Measurements from ENCODE around the gene GTF3C1.

Gene GTF3C1

GRCh38 chr16:27549746-27550581 is at the start of gene GTF3C1, which contains the start of gene KATNIP:
GTF3C1 (minus strand) TSS chr16:27549913; CDS start chr16:27549890, 23 bp downstream.
KATNIP (plus strand) TSS chr16:27550144; CDS start chr16:27550171, 27 bp downstream.
- H3K27ac ChIP-seq, result peak within 1 kb of the TSS; percentile 52
- TF ChIP-seq CTCF (IDR thresholded peaks at IDR 0.05), result no peak

GRCh38 chr16:27598931-27599565 is 49.3 kb upstream of the GTF3C1 start:
- no peak overlapping the region for H3K27ac ChIP-seq
- TF ChIP-seq CTCF (IDR thresholded peaks at IDR 0.05) (no peak), ZFX (IDR thresholded peaks at IDR 0.05; ENCODE audit: borderline replicate concordance) (no peak)

- TF ChIP-seq CTCF (IDR thresholded peaks at IDR 0.05) (no peak), ZFX (IDR thresholded peaks at IDR 0.05; ENCODE audit: borderline replicate concordance) (no peak)
- H3K27ac ChIP-seq, result no peak overlapping the region
Observed at GRCh38 chr16:27598220-27598619, 48.5 kb upstream of the GTF3C1 start.

GRCh38 chr16:27597361-27597760 is 47.6 kb upstream of the GTF3C1 start:
- TF ChIP-seq CTCF (IDR thresholded peaks at IDR 0.05), result no peak
- TF ChIP-seq ZFX (IDR thresholded peaks at IDR 0.05; ENCODE audit: borderline replicate concordance), result no peak
- H3K27ac ChIP-seq, result 0 out of 2 replicates have a peak overlapping the region, but pooled peaks have one; percentile 10

GRCh38 chr16:27596411-27596810 is 46.7 kb upstream of the GTF3C1 start:
- no peak overlapping the region for H3K27ac ChIP-seq
- TF ChIP-seq CTCF (IDR thresholded peaks at IDR 0.05) (no peak), ZFX (IDR thresholded peaks at IDR 0.05; ENCODE audit: borderline replicate concordance) (no peak)

GRCh38 chr16:27595993-27596392 is 46.3 kb upstream of the GTF3C1 start:
- 0 out of 2 replicates have a peak overlapping the region, but pooled peaks have one; percentile 3 for H3K27ac ChIP-seq

More at GRCh38 chr16:27595993-27596392, 46.3 kb upstream of the GTF3C1 start:
- TF ChIP-seq ZFX (IDR thresholded peaks at IDR 0.05; ENCODE audit: borderline replicate concordance) (no peak), CTCF (IDR thresholded peaks at IDR 0.05) (no peak)

Data from 22Rv1 (cell line).